Kidney capillary endothelial cell (primary cell): ENCODE results near the gene RBM38.

ENCODE experiments used
- DNase-seq: peaks from one replicate; pipeline ENCODE4 v3.0.0-alpha.2; 2018; ENCODE audit warnings: low spot score

RBM38 gene

DNA sequence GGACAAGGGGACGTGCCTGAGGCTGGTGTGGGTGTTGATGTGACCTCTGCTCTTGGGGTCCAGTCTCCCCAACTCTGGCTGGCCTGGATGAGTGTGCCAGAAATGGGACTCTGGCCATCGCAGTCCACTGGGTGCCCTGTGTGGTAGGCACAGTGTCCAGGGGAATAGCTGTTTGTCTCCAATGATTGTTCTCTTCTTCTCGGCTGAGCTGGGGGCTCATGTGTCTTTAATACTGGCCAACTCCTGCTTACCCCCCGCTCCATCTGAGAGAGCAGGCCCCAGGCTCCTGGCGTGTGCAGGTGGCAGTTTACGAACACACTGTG lies 45.0 kb downstream of the RBM38 start:
- no peak for DNase-seq

DNA sequence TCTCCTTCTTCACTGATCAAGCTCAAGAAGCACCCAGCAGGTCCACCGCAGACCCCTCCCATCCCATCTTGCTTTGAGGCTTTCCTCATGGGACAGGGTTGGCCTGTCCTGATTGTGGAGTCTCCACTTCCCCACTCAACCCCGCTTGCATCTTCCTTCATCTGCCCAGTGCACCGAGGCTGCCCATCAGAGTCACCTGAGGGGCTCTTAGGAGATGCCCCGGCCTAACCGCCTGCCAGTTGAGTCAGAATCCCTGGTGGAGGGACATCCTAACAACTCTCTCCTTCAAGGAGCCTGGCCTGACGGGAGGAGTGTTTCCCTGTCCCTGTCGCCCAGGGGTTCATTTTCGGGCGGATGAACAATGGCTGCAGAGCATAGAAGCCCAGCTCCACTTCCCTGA lies 46.1 kb downstream of the RBM38 start:
- DNase-seq, result no peak

DNA sequence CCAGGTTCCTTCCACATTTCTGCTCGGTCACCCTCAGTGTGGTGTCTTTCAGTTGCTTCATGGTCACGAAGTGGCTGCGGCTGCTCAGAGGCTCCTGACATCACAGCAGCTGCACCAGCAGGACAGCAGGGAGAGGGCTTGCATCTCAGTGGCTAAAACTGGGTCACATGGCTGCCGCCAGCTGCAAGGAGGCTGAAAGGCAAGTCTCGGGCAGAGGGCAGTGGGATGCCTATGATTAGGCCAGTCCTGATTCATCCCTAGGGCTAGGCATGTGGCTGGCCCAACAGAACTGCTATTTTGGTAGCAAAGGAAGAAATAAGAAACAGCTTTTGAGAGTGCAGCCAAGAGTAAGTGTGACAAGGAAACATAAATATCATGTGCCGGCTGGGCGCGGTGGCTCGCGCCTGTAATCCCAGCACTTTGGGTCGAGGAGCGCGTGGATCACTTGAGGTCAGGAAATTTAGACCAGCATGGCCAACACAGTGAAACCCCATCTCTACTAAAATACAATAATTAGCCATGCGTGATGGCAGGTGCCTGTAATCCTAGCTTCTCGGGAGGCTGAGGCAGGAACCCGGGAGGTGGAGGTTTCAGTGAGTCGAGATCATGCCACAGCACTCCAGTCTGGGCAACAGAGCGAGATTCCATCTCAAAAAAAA lies 46.6 kb downstream of the RBM38 start:
- DNase-seq, result no peak

DNA sequence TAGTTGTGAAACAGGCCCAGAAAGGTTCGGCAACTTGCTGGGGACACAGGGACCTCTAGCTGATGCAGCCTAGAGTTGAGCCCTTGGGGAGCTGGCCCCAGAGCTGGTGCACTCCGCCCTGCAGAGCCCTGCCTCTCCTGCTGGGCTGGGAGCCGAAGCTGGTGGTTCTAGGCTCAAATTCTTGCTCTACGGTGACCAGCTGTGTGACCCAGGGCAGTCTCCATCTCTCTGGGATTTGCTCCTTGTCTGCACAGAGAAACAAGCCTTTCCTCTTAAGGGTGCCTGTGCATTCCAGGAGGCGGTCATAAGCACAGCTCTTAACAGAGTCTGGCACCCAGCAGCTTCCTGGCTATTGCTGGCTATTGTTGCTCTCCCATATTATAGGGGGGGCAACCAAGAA lies 47.4 kb downstream of the RBM38 start:
- no peak for DNase-seq

DNA sequence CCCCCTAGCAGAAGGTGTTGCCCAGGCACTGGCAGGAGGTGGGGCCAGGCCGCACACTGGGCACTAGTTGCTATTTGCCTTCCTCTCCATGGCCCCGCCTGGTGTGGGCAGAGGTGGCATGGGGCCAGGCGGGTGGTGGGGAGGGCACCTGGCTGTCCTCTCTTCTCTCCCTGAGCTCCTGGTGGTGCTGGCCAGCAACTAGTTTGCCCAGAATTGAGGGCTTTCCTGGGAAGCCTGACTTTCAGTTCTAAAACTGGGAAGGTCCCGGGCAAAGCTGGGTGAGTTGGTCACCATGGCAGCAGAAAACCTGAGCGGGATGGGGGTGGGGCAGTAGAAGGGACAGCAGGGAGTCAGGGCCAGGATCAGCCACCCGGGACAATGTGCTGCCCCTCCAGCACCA lies 48.2 kb downstream of the RBM38 start:
- DNase-seq, result no peak

DNA sequence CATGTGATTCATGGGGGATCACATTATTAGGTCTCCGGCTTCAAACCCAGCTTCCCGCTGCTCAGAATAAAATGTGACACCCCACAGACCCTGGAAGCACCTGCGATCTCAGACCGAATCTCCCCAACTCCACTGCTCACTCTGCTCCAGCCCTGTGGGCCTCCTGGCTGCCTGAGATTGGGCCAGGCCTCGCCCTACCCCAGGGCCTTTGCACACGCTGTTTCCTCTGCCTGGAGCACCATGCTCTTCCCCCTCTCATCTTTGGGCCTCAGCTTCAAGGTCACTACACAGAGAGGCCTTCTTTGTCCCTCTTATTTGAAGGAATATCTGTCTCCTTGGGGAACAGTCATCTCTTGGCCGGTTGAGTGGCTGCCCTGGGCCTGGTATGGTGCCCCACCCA lies 48.8 kb downstream of the RBM38 start:
- DNase-seq, result no peak

DNA sequence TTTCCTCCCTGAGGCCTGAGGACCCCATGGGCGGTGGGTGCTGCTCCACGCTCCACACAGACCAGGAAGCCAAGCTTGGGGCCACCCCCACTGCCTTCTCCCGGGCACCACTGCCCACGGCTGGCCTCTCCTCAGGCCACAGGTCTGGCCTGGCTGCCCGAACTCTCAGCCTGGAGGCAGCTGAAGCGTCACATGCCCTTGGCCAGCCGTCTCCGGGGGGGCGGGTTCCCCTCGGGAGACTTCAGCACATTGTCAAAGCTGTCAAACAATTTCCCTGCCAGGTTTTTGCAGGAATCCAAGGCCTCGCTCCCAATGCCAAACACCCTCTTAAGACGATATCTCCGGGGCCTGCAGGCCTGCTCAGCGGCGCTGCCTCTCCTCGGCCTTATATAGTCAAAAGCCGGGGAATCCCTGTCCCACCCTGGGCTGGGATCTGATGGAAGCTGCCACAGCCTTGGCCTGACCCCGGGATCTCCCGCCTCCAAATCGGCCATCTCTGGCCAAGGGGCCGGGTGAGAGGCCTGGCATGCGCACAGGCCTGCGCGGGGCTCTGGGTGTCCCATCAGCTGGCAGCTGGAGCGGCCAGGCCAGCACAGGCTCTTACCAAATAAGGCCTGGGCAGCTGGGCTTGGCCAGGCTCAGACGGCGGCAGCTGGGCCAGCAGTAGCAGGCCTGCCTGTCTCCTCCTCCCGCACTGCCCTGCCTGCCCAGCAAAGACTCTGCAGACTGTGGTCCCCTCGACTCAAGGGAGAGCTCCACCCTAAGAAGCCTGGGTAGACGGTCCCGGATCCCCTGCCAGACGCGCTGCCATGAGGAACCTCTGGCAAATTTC lies 49.7 kb downstream of the RBM38 start:
- no peak for DNase-seq

DNA sequence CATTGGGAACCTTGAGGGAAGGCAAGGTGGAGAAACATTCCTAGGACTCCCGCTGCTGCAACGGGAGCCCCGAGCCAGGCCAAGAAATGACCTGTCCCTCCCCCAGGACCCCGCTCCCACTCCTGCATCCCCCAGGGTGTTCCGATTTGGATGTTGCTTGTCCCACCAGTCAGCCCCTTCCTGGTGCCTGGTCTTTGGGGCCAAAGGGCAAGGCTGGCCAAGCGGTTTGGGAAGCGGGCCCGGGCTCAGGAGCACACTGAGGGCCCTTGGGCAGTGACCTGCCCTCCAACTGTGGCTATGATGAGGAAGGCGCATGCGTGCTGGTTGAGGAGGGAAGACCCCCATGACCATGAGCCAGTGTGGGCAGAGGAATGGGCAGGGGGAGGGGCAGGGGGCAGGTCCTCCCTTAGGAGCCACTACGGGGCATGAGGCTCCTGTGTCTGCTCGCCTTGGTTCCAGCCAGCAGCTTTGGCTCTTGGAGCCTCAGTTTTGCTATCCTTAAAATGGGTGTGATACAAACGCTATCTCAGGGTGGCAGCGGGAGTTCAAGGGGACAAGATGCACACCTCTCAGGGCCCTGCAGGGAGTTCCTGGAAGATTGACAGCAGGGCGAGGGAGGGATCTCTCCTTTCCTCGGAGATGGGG lies 50.4 kb downstream of the RBM38 start:
- no peak for DNase-seq

DNA sequence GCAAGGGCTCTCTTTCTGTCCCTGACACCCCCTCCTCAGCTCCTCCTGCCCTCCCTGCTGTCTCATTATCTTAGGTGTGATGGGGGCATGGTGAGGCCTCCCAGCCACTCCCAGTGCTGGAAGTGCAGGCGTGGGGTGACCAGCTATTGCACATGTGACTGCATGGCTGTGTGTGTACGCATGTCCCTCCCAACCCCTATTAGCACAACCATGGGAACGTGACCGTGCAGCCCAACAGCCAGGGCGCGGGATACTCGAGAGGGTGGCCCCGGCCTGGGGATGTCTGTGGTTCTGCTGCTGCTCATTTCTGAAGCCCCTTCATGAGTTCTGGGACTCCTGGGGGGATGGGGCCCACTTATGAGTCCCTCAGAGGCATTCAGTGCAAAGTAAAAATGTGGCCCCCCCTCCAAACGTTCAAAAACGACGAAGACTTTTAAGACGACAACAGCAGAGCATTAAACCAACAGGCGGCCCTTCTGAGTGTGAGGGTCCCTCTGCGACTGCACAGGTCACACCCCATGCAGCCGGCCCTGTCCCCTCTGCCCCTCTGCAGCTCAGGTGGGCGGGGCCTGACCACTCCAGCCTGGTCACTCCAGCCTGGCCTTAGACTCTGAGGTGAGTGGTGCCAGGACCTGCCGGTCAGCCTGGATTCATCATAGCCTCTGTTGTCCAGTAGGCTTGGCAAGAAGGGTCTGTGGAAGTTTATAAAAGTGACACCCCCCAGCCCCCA lies 51.1 kb downstream of the RBM38 start:
- DNase-seq, result no peak

DNA sequence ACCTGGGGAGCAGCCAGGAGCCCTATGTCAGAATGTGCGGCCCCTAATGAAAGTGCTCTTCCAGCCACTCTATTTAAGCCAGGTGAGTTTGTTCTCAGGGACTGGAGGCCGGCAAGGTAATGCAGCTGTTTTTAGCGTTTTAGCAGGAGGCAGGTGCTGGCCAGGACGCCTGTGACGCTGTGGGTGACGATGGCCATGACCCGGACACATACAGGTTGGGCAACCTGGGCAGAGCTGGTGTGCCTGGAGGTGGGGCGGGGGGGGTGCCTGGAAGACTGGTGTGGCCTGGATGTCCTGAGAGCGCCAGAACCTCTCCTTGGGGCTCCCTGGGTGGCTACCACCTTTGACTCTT lies 51.7 kb downstream of the RBM38 start:
- DNase-seq, result no peak

DNA sequence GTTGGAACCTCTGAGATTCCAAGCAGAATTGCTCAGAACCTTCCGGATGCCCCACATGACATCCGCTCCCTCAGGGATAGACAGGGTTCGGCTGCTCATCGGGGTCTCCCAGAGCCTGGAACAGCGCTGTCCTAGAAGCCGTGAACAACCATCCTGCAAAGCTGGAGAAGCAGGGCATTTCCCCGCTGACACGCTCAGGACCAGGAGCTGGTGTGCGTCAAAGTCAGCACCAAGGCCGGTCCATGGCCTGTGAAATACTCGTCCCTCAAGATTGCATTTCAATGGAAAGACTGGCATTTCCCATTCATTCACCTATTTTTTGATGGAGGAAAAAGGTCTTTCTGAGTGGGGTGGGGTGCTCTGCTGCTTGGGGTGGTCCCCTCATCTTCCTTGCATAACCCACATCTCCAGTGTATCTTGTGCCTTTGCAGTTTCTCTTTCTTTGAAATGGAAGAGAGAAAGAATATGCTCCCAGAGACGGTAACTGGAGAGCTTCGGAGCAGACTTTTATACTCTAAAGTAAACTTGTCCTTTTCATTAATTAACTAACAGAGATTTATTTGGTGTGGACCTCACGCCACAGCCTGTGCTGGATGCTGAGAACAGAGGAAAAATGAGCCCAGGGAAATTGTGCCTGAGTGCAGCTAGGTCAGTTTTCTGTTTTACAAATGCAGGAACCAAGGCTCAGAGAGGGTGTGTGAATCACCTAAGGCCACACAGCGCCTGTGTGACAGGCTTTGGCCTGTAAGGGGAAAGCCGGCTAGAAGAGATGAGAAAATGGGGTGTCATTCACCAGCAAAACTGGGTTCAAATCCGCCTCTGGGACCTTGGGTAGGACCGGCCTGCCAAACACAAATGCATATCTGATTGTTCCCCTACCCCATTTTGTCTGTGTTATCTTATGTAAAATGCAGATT lies 52.4 kb downstream of the RBM38 start:
- DNase-seq, result no peak

DNA sequence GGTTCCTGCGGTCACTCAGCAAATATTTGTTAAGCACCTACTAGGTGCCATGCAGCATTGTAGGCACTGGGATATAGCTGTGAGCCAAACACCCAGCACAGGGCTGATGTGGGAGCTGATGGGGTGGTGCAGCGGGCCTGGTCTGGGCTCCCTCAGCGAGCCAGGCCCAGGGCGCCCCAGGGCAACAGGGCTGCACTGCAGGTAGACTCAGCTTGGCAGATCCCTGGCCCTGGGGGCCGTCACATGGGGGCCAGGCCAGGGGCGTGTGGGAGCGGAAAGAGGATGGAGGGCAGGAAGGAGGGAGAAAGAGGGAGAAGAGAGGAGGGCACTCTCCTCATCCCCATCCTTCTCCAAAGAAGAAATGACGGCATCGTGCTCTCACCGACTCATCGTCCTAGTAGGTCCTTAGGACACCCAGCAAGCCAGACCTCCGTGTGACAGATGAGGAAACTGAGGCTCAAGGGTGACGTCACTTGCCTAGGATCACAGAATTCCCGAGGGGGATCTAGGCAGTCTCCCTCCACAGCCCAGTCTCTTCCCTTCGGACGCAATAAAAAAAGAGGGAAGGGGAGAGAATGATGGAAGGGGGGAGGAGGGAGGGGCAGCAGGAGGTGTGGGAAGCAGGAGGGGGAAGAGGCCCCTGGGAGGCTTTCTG lies 53.3 kb downstream of the RBM38 start:
- DNase-seq, result no peak

DNA sequence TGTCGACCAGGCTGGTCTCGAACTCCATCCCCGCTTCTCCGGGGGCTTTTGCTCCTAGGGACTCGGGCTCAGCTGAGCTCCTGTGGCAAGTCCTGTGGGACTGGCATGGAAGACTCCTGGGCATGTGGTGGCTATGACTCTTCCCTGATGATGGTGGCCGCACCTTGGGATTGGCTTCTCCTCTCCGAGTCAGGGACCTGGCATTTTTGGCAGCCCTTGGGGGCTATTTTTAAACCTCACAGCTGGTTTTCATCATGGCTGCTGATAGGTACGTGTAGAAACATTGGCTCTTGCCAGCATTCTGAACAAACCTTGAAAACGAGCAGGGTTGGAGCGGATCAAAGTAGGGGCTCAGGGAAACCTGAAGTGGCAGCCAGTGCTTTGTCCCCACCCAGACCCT lies 54.1 kb downstream of the RBM38 start:
- no peak for DNase-seq

DNA sequence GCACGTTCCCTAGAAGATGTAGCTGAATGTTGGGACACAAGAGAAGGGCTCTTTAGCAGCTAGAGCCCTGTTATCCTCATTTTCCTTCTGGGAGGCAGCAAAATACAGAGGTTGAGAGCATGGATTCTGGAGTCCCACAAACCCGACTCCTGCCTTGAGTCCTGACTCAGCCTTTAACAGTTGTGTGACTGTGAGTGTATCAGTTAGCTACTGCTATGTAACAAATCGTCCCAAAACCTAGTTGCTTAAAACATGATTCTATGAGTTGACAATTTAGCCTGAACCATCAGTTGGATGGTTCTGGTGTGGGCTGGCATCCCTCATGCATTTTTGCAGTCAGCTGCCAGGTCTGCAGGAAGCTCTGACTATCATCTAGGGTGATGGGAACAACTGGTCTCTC lies 54.6 kb downstream of the RBM38 start:
- no peak for DNase-seq

DNA sequence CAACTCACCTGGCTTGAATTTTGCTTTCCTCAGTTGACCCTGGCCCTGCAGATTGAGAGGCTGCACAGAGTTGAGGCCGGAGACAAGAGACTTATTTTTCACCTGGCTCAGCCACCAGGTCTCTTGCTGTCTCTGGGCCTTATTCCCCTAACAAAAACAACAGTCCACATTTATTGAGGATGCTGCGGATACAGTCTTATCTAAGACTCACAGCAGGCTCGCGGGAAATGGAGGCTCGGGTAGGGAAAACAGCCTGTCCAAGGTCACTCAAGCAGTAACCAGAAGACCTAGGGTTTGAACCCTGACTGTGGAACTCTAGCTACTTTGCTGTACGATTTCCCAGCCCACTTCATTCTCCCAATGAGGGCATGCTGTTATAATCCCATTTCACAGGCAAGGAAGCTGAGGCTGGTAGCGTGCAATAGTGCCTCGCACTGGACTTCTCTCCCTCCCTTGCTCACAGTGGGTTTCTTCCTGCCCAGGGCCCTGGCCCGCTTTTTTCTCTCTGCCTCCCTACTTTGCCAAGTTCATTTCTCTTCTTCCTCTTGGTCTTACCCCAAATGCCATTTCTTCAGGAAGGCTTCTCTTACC lies 57.7 kb downstream of the RBM38 start:
- no peak for DNase-seq

DNA sequence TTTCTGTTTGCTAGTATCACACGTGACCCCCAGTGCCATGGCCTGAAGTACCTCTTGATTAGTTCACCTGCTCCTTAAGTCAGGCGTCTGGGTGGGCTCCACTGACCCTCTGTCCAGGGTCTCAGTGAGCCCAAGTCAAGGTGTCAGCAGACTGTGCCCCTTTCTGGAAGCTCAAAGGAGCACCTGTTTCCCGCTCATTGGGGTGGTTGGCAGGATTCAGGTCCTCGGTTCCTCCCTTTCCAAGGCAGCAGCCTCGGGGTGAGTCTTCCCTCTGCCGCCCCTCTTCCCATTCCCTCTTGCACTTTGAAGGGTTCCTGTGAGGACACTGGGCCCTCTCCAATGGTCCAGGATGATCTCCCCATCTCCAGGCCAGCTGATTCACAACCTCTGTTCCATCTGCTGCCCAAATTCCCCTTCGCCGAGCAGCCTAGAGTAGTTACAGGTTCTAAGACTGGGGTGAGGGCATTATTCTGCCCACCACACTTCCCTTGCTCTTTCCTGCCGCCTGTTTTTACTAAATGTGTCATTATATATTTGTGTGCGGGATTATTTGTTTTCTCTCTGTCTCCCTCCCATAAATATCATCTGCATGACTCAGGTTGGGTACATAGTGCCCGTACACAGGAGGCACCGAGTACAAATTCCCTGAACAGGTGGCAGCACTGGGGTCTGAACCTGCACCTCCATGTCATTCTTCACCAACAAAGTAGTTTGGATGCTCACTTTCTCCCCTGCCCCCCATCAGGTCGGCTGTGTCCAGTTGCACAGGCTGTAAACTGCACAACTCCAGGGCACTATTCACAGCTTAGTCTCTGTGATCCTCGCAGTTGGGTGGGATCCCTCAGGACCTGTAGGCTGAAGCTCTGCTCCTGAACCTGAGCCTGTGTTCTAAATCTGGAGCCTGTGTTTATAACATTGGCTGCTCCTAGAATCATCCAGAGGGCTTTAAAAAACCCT lies 58.5 kb downstream of the RBM38 start:
- DNase-seq, result no peak

DNA sequence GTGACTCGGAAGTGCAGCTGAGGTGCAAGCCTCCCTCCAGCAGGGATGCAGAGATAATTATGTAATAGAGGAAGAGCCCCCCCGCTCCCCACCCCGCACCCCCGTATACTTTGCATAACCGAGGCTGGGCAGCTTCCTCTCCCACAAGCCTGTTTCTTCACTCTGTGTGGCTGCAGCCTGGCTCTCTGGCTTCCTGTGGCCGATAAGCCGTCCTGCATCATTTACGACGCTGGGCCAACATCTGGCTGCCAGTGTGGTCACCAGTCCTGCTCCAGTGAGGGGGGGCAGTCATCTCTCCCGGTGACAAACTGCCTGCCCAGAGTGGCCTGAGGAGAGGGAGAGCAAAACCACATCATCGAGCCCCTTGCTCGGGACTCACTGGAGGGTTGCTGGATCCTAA lies 59.2 kb downstream of the RBM38 start:
- no peak for DNase-seq

DNA sequence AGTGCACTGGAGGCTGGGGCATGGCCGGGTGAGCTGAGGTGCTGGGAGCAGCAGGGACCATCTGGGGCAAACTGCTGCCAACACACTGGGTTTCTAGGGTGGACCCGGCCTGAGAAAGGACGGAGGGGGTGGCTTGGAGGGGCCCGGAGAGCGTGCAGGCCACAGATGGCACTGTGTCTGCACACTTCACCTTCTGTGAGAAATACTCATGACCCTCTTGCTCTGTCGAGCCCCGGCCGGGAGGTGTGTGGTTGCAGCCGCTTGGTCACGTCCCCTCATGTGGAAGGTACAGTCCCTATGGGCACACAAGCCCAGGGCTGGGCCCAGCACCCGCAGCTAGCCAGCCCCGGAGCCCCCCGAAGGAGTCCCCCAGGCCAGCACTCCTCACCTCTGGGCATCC lies 59.7 kb downstream of the RBM38 start:
- DNase-seq, result no peak

DNA sequence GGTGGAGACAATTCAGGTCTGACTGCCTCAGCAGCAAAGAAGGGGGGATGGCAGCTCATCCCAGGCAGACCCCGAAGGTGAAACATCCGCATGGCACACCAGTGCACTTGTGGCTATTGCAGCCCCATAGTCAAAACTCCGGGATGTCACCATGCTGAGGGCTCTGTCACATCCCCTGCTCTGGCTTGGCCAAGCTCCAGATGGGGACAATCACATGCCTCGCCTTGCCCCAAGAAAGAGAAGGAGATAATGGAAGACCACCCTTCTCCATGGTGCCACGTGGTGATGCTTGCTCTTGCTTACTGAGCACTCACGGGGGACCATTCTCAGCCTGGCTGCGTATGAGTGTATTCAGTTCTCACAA lies 60.2 kb downstream of the RBM38 start:
- no peak for DNase-seq
